Chondrocyte (in vitro differentiated cells): ENCODE measurements around the gene ATG10. TPM values are rescaled to one million over a fixed set of nuclear protein-coding genes. Genes with fewer than 3 reads are reported as not detected.
A peak's percentile ranks its signal among the peaks of the same experiment; 100 is the strongest.

Experiments used
- DNase-seq: peaks from one replicate; pipeline ENCODE4 v3.0.0; 2021; ENCODE audit warnings: mixed read lengths, low spot score
- H3K27ac Mint-ChIP-seq: one replicate; pipeline ENCODE4 v1.8.0; 2021; ENCODE audit warnings: mild to moderate bottlenecking, moderate library complexity, mixed read lengths; ENCODE audit not compliant: unreplicated experiment
- H3K27me3 Mint-ChIP-seq: 2 replicates; pipeline ENCODE4 v1.8.0; 2021; ENCODE audit warnings: low read depth, mixed read lengths
- H3K36me3 Mint-ChIP-seq: 2 replicates; pipeline ENCODE4 v1.8.0; 2021; ENCODE audit warnings: low read depth, mixed read lengths
- H3K4me1 Mint-ChIP-seq: 2 replicates; pipeline ENCODE4 v1.8.0; 2021; ENCODE audit warnings: low read depth, mild to moderate bottlenecking, mixed read lengths
- H3K4me3 Mint-ChIP-seq: one replicate; pipeline ENCODE4 v1.8.0; 2021; ENCODE audit warnings: mild to moderate bottlenecking, moderate library complexity, mixed read lengths; ENCODE audit not compliant: unreplicated experiment
- H3K9me3 Mint-ChIP-seq: 2 replicates; pipeline ENCODE4 v1.8.0; 2021; ENCODE audit warnings: low read depth, mixed read lengths
- CTCF ChIP-seq: fragments of 200-600 bp; sonication (generic); IDR thresholded peaks from 2 replicates; pipeline ENCODE4 v1.5.0; 2021; ENCODE audit warnings: antibody characterized with exemption, mild to moderate bottlenecking, moderate library complexity
- total RNA-seq: library from RNA; stranded (reverse); gene quantifications from 3 replicates; pipeline ENCODE4 v1.2.1, GENCODE V29; 2021

Gene ATG10
- total RNA-seq, 1 donor from 2014 or later = 6.4 TPM

- no peak for DNase-seq
- no peaks in the 10 kb centered on the region for H3K27me3 Mint-ChIP-seq
- no peak overlapping the region for H3K4me3 Mint-ChIP-seq
- H3K9me3 Mint-ChIP-seq = no peaks in the 10 kb centered on the region
- TF ChIP-seq CTCF = no peak
- H3K4me1 Mint-ChIP-seq = peaks cover 3% of the 10 kb centered on the region
- H3K36me3 Mint-ChIP-seq = no peaks in the 10 kb centered on the region
- H3K27ac Mint-ChIP-seq = no peak overlapping the region
Measured at GRCh38 chr5:82290908-82291307, 319.1 kb downstream of the ATG10 start.

- Mint-ChIP-seq H3K9me3 (no peaks in the 10 kb centered on the region), H3K36me3 (no peaks in the 10 kb centered on the region), H3K4me3 (no peak overlapping the region), H3K27me3 (no peaks in the 10 kb centered on the region), H3K27ac (no peak overlapping the region), H3K4me1 (peaks cover 3% of the 10 kb centered on the region)
- no peak for TF ChIP-seq CTCF
- DNase-seq = no peak
Measured at GRCh38 chr5:82291420-82291819, 319.6 kb downstream of the ATG10 start.

- no peak for DNase-seq
- H3K36me3 Mint-ChIP-seq = no peaks in the 10 kb centered on the region
- H3K27me3 Mint-ChIP-seq = no peaks in the 10 kb centered on the region
- TF ChIP-seq CTCF = no peak
- no peaks in the 10 kb centered on the region for H3K4me1 Mint-ChIP-seq
- no peak overlapping the region for H3K27ac Mint-ChIP-seq
- no peak overlapping the region for H3K4me3 Mint-ChIP-seq
- peaks cover 3% of the 10 kb centered on the region for H3K9me3 Mint-ChIP-seq
Measured at GRCh38 chr5:82295144-82295543, 323.3 kb downstream of the ATG10 start.

GRCh38 chr5:82295959-82296531 lies 324.2 kb downstream of the ATG10 start:
- TF ChIP-seq CTCF = no peak
- Mint-ChIP-seq H3K9me3 (peaks cover 3% of the 10 kb centered on the region), H3K36me3 (no peaks in the 10 kb centered on the region), H3K4me1 (no peaks in the 10 kb centered on the region), H3K27ac (no peak overlapping the region), H3K4me3 (no peak overlapping the region), H3K27me3 (no peaks in the 10 kb centered on the region)
- DNase-seq = no peak

GRCh38 chr5:82296929-82297328 lies 325.1 kb downstream of the ATG10 start:
- H3K36me3 Mint-ChIP-seq = no peaks in the 10 kb centered on the region
- DNase-seq = no peak
- peak; percentile 13 for TF ChIP-seq CTCF

More at GRCh38 chr5:82296929-82297328, 325.1 kb downstream of the ATG10 start:
- no peak overlapping the region for H3K27ac Mint-ChIP-seq
- no peaks in the 10 kb centered on the region for H3K4me1 Mint-ChIP-seq
- no peaks in the 10 kb centered on the region for H3K27me3 Mint-ChIP-seq
- no peak overlapping the region for H3K4me3 Mint-ChIP-seq
- H3K9me3 Mint-ChIP-seq = peaks cover 3% of the 10 kb centered on the region
